Transverse colon (tissue), 4 donors: Measurements from ENCODE around the gene PDE9A. TPM values are rescaled to one million over a fixed set of nuclear protein-coding genes. Genes with fewer than 3 reads are reported as not detected.

ENCODE experiments used
- DNase-seq: peaks from one replicate; pipeline ENCODE4 v3.0.0-alpha.2; 2019
- H3K27ac ChIP-seq, 4 donors: fragments of 200-600 bp; sonication (generic); 2 replicates each; pipeline ENCODE4 v1.5.1; 2016 to 2018; ENCODE audit warnings: inconsistent platforms in 4 of 4
- H3K27me3 ChIP-seq: fragments of 200-600 bp; sonication (generic); 2 replicates; pipeline ENCODE4 v1.5.1; 2017; ENCODE audit warnings: inconsistent platforms
- H3K36me3 ChIP-seq, 4 donors: fragments of 200-600 bp; sonication (generic); 2 replicates each; pipeline ENCODE4 v1.5.1; 2017 to 2019; ENCODE audit warnings: inconsistent platforms in 4 of 4
- H3K4me1 ChIP-seq, 4 donors: fragments of 200-600 bp; sonication (generic); 2 replicates each; pipeline ENCODE4 v1.5.1; 2017 to 2020; ENCODE audit warnings: inconsistent platforms in 4 of 4
- H3K4me3 ChIP-seq, 4 donors: fragments of 200-600 bp; sonication (generic); 1 replicate in 1 of 4; 2 replicates in 3 of 4; pipeline versions ENCODE4 v1.5.1 to v1.6.1; 2017 to 2019; ENCODE audit warnings: inconsistent platforms in 4 of 4
- H3K9me3 ChIP-seq, 2 donors: fragments of 200-600 bp; sonication (generic); 2 replicates each; pipeline ENCODE4 v1.5.1; 2017 to 2019; ENCODE audit warnings: inconsistent platforms in 2 of 2
- CTCF ChIP-seq, 5 experiments: fragments of 200-600 bp in 3 of 5; fragments of 450-650 bp in 2 of 5; sonication (generic) in 3 of 5; IDR thresholded peaks; 1 replicate in 2 of 5; 2 replicates in 3 of 5; pipeline ENCODE4 v1.5.1; 2016 to 2017; ENCODE audit warnings: antibody characterized with exemption in 5 of 5, inconsistent platforms in 3 of 5, mild to moderate bottlenecking in 2 of 5, moderate library complexity in 1 of 5
- EP300 ChIP-seq: sonication (generic); formaldehyde crosslinking; IDR thresholded peaks from one replicate; pipeline ENCODE4 v1.6.1; 2017; ENCODE audit warnings: antibody characterized with exemption, low read depth
- POLR2A ChIP-seq: fragments of 450-650 bp; IDR thresholded peaks from one replicate; pipeline ENCODE4 v1.6.1; 2016; ENCODE audit warnings: antibody characterized with exemption, mild to moderate bottlenecking, moderate library complexity
- POLR2AphosphoS5 ChIP-seq, 3 donors: sonication (generic); formaldehyde crosslinking; IDR thresholded peaks; one replicate each; pipeline ENCODE4 v1.6.1; 2016; ENCODE audit warnings: antibody characterized with exemption in 3 of 3
- WGBS, 2 donors: methylation state at CpG; one replicate each; pipeline ENCODE4 v1.1.5; 2018; ENCODE audit warnings: low coverage in 1 of 2; 5-methylcytosine and 5-hydroxymethylcytosine counted together
- in situ Hi-C, 4 donors: fragments of 200-750 bp; cut with MboI; loops; one replicate each; pipeline versions ENCODE4 v1.15.0 to v1.15.1; 2017; ENCODE audit warnings: low sequenced_read_pairs in 3 of 4, low pct_ligation_motif_present in 1 of 4, low pct_unique_long_range_greater_than_20kb in 1 of 4
- intact Hi-C: fragments of 100-400 bp; cut with DNase I; formaldehyde crosslinking; loops from one replicate; pipeline ENCODE4 v1.15.1; 2023; ENCODE audit warnings: low total_unique reads
- total RNA-seq, 4 donors: library from RNA; depleted of rRNA; stranded (reverse); fragments of >200 nt; gene quantifications; one replicate each; pipeline ENCODE4 v1.1.0, GENCODE V29; 2016

The PDE9A gene
- total RNA-seq, 4 donors from 2014 or later: 65.7 to 673 (median 364) TPM

DNA sequence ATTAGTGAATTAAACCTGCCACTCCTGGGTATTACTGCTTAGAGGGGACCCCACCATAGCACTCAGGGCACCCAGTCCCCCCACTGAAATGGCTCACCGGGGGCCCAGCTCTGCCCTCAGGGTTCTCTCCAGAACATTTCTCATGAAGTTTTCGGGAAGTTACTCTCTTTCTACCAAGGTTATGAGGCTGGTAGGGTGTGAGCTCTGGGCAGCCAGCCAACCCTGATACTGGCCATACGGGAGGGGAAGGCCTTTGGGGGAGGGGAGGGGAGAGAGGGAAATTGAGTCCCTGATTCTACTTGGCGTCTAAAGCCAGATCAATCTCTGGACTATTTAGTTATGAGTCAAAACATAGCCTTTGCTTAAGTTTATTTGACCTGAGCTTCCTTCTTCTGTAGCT is 12.9 kb upstream of the PDE9A start:
- no peaks in the 10 kb centered on the region for H3K9me3 ChIP-seq
- H3K27me3 ChIP-seq: no peaks in the 10 kb centered on the region
- in situ Hi-C loops (no loop called here), intact Hi-C loops (no loop called here)
- DNase-seq: peak; percentile 86
- peaks cover 13 to 17% (median 15%) of the 10 kb centered on the region in 4 donors for H3K4me1 ChIP-seq
- no peaks in the 10 kb centered on the region for H3K36me3 ChIP-seq
- H3K27ac ChIP-seq: peak overlapping the region in 3 of 4 donors; percentile 4 to 43 (median 9)
- WGBS, 2 donors: 30 to 38% methylated on average over 4 of the region's 4 CpGs
- no peak for TF ChIP-seq EP300
- no peak for TF ChIP-seq CTCF (IDR thresholded peaks at IDR 0.05)
- TF ChIP-seq POLR2AphosphoS5 (IDR thresholded peaks at IDR 0.05): no peak
- no peak for TF ChIP-seq POLR2A
- H3K4me3 ChIP-seq: no peak overlapping the region

DNA sequence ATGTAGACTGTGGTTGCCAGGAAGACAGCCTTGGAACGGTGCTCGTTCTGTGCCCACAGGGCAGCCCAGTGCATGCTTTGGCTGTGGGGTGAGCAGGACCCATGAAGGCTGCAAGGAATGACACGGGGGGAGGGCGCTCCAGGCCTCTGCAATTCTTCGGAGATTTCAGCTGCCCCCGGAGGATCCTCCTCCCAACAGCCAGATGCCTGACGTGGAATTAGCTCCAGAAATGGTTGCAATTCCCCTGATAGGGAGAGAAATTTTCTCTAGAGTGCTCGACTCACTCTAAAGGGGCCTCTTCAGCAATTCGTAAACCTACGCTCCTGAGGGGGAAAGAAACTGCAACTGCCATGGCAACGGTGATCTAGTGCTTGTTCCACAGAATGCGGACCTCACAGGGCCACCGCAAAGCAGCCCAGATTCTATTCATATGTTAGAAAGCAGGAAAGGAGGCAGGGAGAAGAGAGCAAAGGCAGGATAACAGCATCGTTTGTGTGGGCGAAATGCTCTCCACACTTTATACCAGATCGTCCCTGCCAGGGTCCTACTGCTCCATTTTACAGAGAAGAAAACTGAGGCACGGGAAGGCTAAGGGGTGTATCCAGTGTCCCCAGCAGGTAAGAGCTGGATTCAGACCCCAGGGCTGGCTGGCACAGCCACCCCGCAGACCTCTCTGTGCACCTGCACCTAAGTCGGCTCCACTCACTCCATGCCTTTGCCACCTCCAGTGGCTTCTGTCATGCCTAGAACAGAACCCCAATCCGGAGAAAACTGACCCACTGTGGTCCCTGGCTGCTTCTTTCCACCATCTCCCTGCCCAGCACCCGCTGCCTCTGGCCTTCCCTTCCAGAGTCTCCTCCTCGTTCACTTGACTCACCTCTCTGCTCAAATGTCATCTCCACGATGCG is 11.9 kb upstream of the PDE9A start:
- WGBS, 2 donors: 68 to 70% methylated on average over 13 to 24 of the region's 24 CpGs
- in situ Hi-C loops (no loop called here), intact Hi-C loops (no loop called here)
- Histone ChIP-seq H3K4me3 (no peak overlapping the region), H3K36me3 (no peaks in the 10 kb centered on the region), H3K27me3 (no peaks in the 10 kb centered on the region), H3K4me1 (peaks cover 10 to 17% (median 13%) of the 10 kb centered on the region in 4 donors), H3K9me3 (no peaks in the 10 kb centered on the region), H3K27ac (peak overlapping the region in 1 of 4 donors; percentile 30)
- no peak for DNase-seq
- TF ChIP-seq CTCF (IDR thresholded peaks at IDR 0.05) (no peak), POLR2A (no peak), POLR2AphosphoS5 (IDR thresholded peaks at IDR 0.05) (no peak), EP300 (no peak)

- H3K9me3 ChIP-seq: no peaks in the 10 kb centered on the region
- no peak overlapping the region for H3K27ac ChIP-seq
- no peaks in the 10 kb centered on the region for H3K27me3 ChIP-seq
- H3K36me3 ChIP-seq: no peaks in the 10 kb centered on the region
- TF ChIP-seq EP300 (no peak), POLR2A (no peak), POLR2AphosphoS5 (IDR thresholded peaks at IDR 0.05) (no peak), CTCF (IDR thresholded peaks at IDR 0.05) (no peak)
- DNase-seq: no peak
- in situ Hi-C loops: no loop called here
- intact Hi-C loops: no loop called here
- 48 to 78% methylated on average over 3 to 7 of the region's 8 CpGs for WGBS, 2 donors
- H3K4me3 ChIP-seq: no peak overlapping the region
- H3K4me1 ChIP-seq: peaks cover 10 to 17% (median 13%) of the 10 kb centered on the region in 4 donors
Measured at GRCh38 chr21:42642219-42642745, 11.1 kb upstream of the PDE9A start.
